Mesenchymal stem cell (in vitro differentiated cells and primary cell): Measurements from ENCODE around the gene CTSA.
"Not testable (repeated sequence)": the region's sequence is repeated elsewhere in the genome, so short reads cannot be mapped to it uniquely, and the experiment has no call there.

Source experiments
- DNase-seq: peaks from one replicate; pipeline ENCODE4 v3.0.0-alpha.2; 2013
- H2AFZ ChIP-seq: one replicate; pipeline ENCODE4 v1.6.1; 2013; ENCODE audit warnings: low read depth, mild to moderate bottlenecking, control low read depth, inconsistent platforms, low read length, moderate library complexity
- H2AK5ac ChIP-seq: 2 replicates; pipeline ENCODE4 v1.6.1; 2013; ENCODE audit warnings: low read length, moderate library complexity, mild to moderate bottlenecking, inconsistent platforms; ENCODE audit not compliant: severe bottlenecking
- H2BK120ac ChIP-seq: one replicate; pipeline ENCODE4 v1.6.1; 2013; ENCODE audit warnings: low read depth, mild to moderate bottlenecking, inconsistent platforms, low read length, moderate library complexity
- H2BK12ac ChIP-seq, 2 experiments: one replicate each; pipeline ENCODE4 v1.6.1; 2013; ENCODE audit warnings: inconsistent platforms in 2 of 2, low read length in 2 of 2, mild to moderate bottlenecking in 2 of 2, moderate library complexity in 2 of 2, control low read depth in 1 of 2
- H2BK15ac ChIP-seq: one replicate; pipeline ENCODE4 v1.6.1; 2013; ENCODE audit warnings: mild to moderate bottlenecking, low read depth, inconsistent platforms; ENCODE audit not compliant: poor library complexity, severe bottlenecking
- H2BK5ac ChIP-seq: 2 replicates; pipeline ENCODE4 v1.6.1; 2013; ENCODE audit warnings: low read depth, mild to moderate bottlenecking, low read length, control low read depth, inconsistent platforms; ENCODE audit not compliant: poor library complexity, severe bottlenecking
- H3K14ac ChIP-seq, 2 experiments: one replicate each; pipeline ENCODE4 v1.6.1; 2013; ENCODE audit warnings: inconsistent platforms in 2 of 2, low read length in 2 of 2, control low read depth in 1 of 2, mild to moderate bottlenecking in 1 of 2, moderate library complexity in 1 of 2
- H3K18ac ChIP-seq, 2 experiments: one replicate each; pipeline ENCODE4 v1.6.1; 2013; ENCODE audit warnings: inconsistent platforms in 2 of 2, low read length in 2 of 2, control low read depth in 1 of 2, low read depth in 1 of 2, mild to moderate bottlenecking in 1 of 2
- H3K23ac ChIP-seq, 2 experiments: one replicate each; pipeline ENCODE4 v1.6.1; 2013; ENCODE audit warnings: inconsistent platforms in 2 of 2, low read length in 2 of 2, mild to moderate bottlenecking in 2 of 2, moderate library complexity in 2 of 2, control low read depth in 1 of 2
- H3K27ac ChIP-seq: 2 replicates; pipeline ENCODE4 v1.5.1; 2013; ENCODE audit warnings: mild to moderate bottlenecking, moderate library complexity, low read length, control low read depth, inconsistent platforms; ENCODE audit not compliant: poor library complexity, severe bottlenecking
- H3K27me3 ChIP-seq, 2 experiments: 2 replicates each; pipeline versions ENCODE4 v1.6.1 to v1.7.0; 2013; ENCODE audit warnings: low read length in 2 of 2, mild to moderate bottlenecking in 2 of 2, moderate library complexity in 2 of 2, control low read depth in 1 of 2, inconsistent platforms in 1 of 2; ENCODE audit not compliant: control insufficient read depth in 1 of 2, insufficient read depth in 1 of 2
- H3K36me3 ChIP-seq, 2 experiments: 2 replicates each; pipeline versions ENCODE4 v1.6.1 to v1.7.0; 2013; ENCODE audit warnings: low read length in 2 of 2, control low read depth in 1 of 2, inconsistent platforms in 1 of 2, low read depth in 1 of 2, mild to moderate bottlenecking in 1 of 2; ENCODE audit not compliant: insufficient read depth in 2 of 2, control insufficient read depth in 1 of 2
- H3K4ac ChIP-seq, 2 experiments: one replicate each; pipeline ENCODE4 v1.6.1; 2013; ENCODE audit warnings: inconsistent platforms in 2 of 2, low read length in 2 of 2, mild to moderate bottlenecking in 2 of 2, moderate library complexity in 2 of 2, control low read depth in 1 of 2, low read depth in 1 of 2
- H3K4me1 ChIP-seq: 2 replicates; pipeline ENCODE4 v1.6.1; 2013; ENCODE audit warnings: low read depth, low read length, control low read depth; ENCODE audit not compliant: control insufficient read depth, insufficient read depth
- H3K4me2 ChIP-seq: 2 replicates; pipeline ENCODE4 v1.6.1; 2013; ENCODE audit warnings: low read length, mild to moderate bottlenecking, inconsistent platforms; ENCODE audit not compliant: poor library complexity, severe bottlenecking
- H3K4me3 ChIP-seq, 2 experiments: 2 replicates each; pipeline versions ENCODE4 v1.5.1 to v1.7.0; 2013; ENCODE audit warnings: low read length in 2 of 2, mild to moderate bottlenecking in 2 of 2, control low read depth in 1 of 2, low read depth in 1 of 2; ENCODE audit not compliant: insufficient read depth in 1 of 2
- H3K79me1 ChIP-seq: replicated peaks from 2 replicates; pipeline ENCODE4 v1.6.1; 2013; ENCODE audit warnings: mild to moderate bottlenecking, control low read depth, low read length, inconsistent platforms; ENCODE audit not compliant: poor library complexity, severe bottlenecking
- H3K9ac ChIP-seq: 2 replicates; pipeline ENCODE4 v1.7.0; 2013; ENCODE audit warnings: mild to moderate bottlenecking, low read length, moderate library complexity
- H3K9me3 ChIP-seq: 2 replicates; pipeline ENCODE4 v1.7.0; 2013; ENCODE audit warnings: mild to moderate bottlenecking, low read length; ENCODE audit not compliant: control insufficient read depth
- H4K8ac ChIP-seq: one replicate; pipeline ENCODE4 v1.6.1; 2013; ENCODE audit warnings: inconsistent platforms, mild to moderate bottlenecking, low read length, moderate library complexity
- H4K91ac ChIP-seq: one replicate; pipeline ENCODE4 v1.6.1; 2013; ENCODE audit warnings: mild to moderate bottlenecking, low read length, inconsistent platforms
- WGBS: methylation state at CpG from one replicate; pipeline ENCODE4 v1.1.7; 2013; ENCODE audit warnings: mixed read lengths; 5-methylcytosine and 5-hydroxymethylcytosine counted together

CTSA gene

DNA sequence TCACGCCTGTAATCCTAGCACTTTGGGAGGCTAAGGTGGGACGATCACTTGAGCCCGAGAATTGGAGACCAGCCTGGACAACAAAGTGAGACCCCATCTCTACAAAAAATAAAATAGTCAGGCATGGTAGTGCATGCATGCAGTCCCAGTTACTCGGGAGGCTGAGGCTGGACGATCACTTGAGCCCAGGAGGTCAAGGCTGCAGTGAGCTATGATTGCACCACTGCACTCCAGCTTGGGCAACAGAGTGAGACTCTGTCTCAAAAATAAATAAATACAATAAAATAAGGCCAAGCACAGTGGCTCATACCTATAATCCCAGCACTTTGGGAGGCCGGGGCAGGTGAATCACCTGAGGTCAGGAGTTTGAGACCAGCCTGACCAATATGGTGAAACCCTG, 10.2 kb downstream of the CTSA start:
- not testable (repeated sequence) for H2AFZ ChIP-seq, H3K9me3 ChIP-seq, H3K4ac ChIP-seq, H3K4me1 ChIP-seq, H3K9ac ChIP-seq, H2BK5ac ChIP-seq, H2BK15ac ChIP-seq, H3K79me1 ChIP-seq, H3K27ac ChIP-seq, H3K27me3 ChIP-seq, H3K18ac ChIP-seq, DNase-seq, H2BK12ac ChIP-seq, H4K8ac ChIP-seq, H4K91ac ChIP-seq, H3K4me2 ChIP-seq, H3K23ac ChIP-seq, H3K14ac ChIP-seq, H3K4me3 ChIP-seq, H2AK5ac ChIP-seq, H2BK120ac ChIP-seq
- peaks cover 62 to 74% of the 10 kb centered on the region in 2 experiments for H3K36me3 ChIP-seq
- 97% methylated on average over 6 of the region's 6 CpGs for WGBS

GRCh38 chr20:45902199-45902701, 11.1 kb downstream of the CTSA start:
- H3K9ac ChIP-seq, result no peak overlapping the region
- DNase-seq, result no peak
- 97% methylated on average over 13 of the region's 14 CpGs for WGBS

GRCh38 chr20:45904583-45905504, 13.7 kb downstream of the CTSA start:
- H3K14ac ChIP-seq, result no peak overlapping the region
- 93% methylated on average over 13 of the region's 16 CpGs for WGBS
- no peak overlapping the region for H4K8ac ChIP-seq
- no peak overlapping the region for H2BK12ac ChIP-seq
- peaks cover 13% of the 10 kb centered on the region for H3K4me1 ChIP-seq
- H2BK5ac ChIP-seq, result no peak overlapping the region
- H2AK5ac ChIP-seq, result no peak overlapping the region
- H3K9ac ChIP-seq, result no peak overlapping the region
- DNase-seq, result no peak
- no peak overlapping the region for H3K4me3 ChIP-seq
- no peak overlapping the region for H2BK15ac ChIP-seq
- no peak overlapping the region for H3K4me2 ChIP-seq
- H3K9me3 ChIP-seq, result no peaks in the 10 kb centered on the region
- no peaks in the 10 kb centered on the region for H3K27me3 ChIP-seq
- peaks cover 6% of the 10 kb centered on the region for H3K79me1 ChIP-seq
- H2BK120ac ChIP-seq, result no peak overlapping the region
- H3K18ac ChIP-seq, result no peak overlapping the region
- H3K36me3 ChIP-seq, result peaks cover 49 to 61% of the 10 kb centered on the region in 2 experiments
- H3K27ac ChIP-seq, result no peak overlapping the region
- no peak overlapping the region for H4K91ac ChIP-seq
- H2AFZ ChIP-seq, result no peak overlapping the region
- H3K23ac ChIP-seq, result no peak overlapping the region
- H3K4ac ChIP-seq, result no peak overlapping the region

More at GRCh38 chr20:45902199-45902701, 11.1 kb downstream of the CTSA start:
- H2AK5ac ChIP-seq, result no peak overlapping the region
- H3K23ac ChIP-seq, result no peak overlapping the region
- H3K4ac ChIP-seq, result no peak overlapping the region
- no peak overlapping the region for H2BK15ac ChIP-seq
- H3K27ac ChIP-seq, result no peak overlapping the region
- H3K4me1 ChIP-seq, result peaks cover 8% of the 10 kb centered on the region
- no peak overlapping the region for H2BK120ac ChIP-seq
- H3K4me2 ChIP-seq, result no peak overlapping the region
- H3K36me3 ChIP-seq, result peaks cover 58 to 67% of the 10 kb centered on the region in 2 experiments
- no peak overlapping the region for H2BK5ac ChIP-seq
- no peak overlapping the region for H4K8ac ChIP-seq
- H4K91ac ChIP-seq, result peak overlapping the region; percentile 14
- H3K14ac ChIP-seq, result no peak overlapping the region
- H3K18ac ChIP-seq, result no peak overlapping the region
- H3K9me3 ChIP-seq, result no peaks in the 10 kb centered on the region
- no peak overlapping the region for H3K4me3 ChIP-seq
- peaks cover 2% of the 10 kb centered on the region for H3K79me1 ChIP-seq
- H3K27me3 ChIP-seq, result no peaks in the 10 kb centered on the region
- H2BK12ac ChIP-seq, result no peak overlapping the region
- H2AFZ ChIP-seq, result no peak overlapping the region

GRCh38 chr20:45905505-45906079, 14.5 kb downstream of the CTSA start:
- no peak overlapping the region for H3K9ac ChIP-seq
- peaks cover 47 to 57% of the 10 kb centered on the region in 2 experiments for H3K36me3 ChIP-seq
- no peak overlapping the region for H3K18ac ChIP-seq
- no peak overlapping the region for H3K4ac ChIP-seq
- no peak for DNase-seq
- no peak overlapping the region for H2BK15ac ChIP-seq
- no peak overlapping the region for H3K4me2 ChIP-seq
- no peak overlapping the region for H2BK12ac ChIP-seq
- no peaks in the 10 kb centered on the region for H3K9me3 ChIP-seq
- no peak overlapping the region for H4K91ac ChIP-seq
- H3K79me1 ChIP-seq, result peaks cover 9% of the 10 kb centered on the region
- H3K27me3 ChIP-seq, result no peaks in the 10 kb centered on the region
- no peak overlapping the region for H2BK5ac ChIP-seq
- no peak overlapping the region for H3K23ac ChIP-seq
- no peak overlapping the region for H2AK5ac ChIP-seq
- whole genome bisulfite sequencing, result 93% methylated on average over 8 of the region's 8 CpGs
- H3K27ac ChIP-seq, result no peak overlapping the region
- no peak overlapping the region for H3K14ac ChIP-seq
- H2AFZ ChIP-seq, result no peak overlapping the region
- peaks cover 15% of the 10 kb centered on the region for H3K4me1 ChIP-seq
- no peak overlapping the region for H3K4me3 ChIP-seq
- H2BK120ac ChIP-seq, result no peak overlapping the region
- no peak overlapping the region for H4K8ac ChIP-seq
